NCI-H1105 treated with DMSO at 0.1 percent for 48 hours (cell line): ENCODE measurements around the gene ERF.

Source experiments
- DNase-seq: peaks from one replicate; lab custom pipeline; 2025; lab: John Stamatoyannopoulos, UW

ERF gene

GRCh38 chr19:42253245-42254088, 1.5 kb downstream of the ERF start:
- DNase-seq, result no peak

- DNase-seq, result no peak
Observed at GRCh38 chr19:42252365-42253244, 2.3 kb downstream of the ERF start.

- DNase-seq, result no peak
Observed at GRCh38 chr19:42251572-42252358, 3.2 kb downstream of the ERF start.

GRCh38 chr19:42250666-42251531, 4.0 kb downstream of the ERF start:
- no peak for DNase-seq

- DNase-seq, result no peak
Observed at GRCh38 chr19:42250183-42250665, 4.7 kb downstream of the ERF start.

- DNase-seq, result no peak
Observed at GRCh38 chr19:42249769-42250168, 5.2 kb downstream of the ERF start.

GRCh38 chr19:42249149-42249750, 5.7 kb downstream of the ERF start:
- no peak for DNase-seq

GRCh38 chr19:42248270-42249148, 6.4 kb downstream of the ERF start:
- no peak for DNase-seq

- DNase-seq, result no peak
Observed at GRCh38 chr19:42247640-42248199, 7.2 kb downstream of the ERF start.

- DNase-seq, result no peak
Observed at GRCh38 chr19:42246922-42247639, 7.8 kb downstream of the ERF start.

GRCh38 chr19:42246143-42246921, 8.6 kb downstream of the ERF start:
- no peak for DNase-seq

GRCh38 chr19:42245231-42245630, 9.7 kb downstream of the ERF start:
- DNase-seq, result no peak

- DNase-seq, result peak; percentile 96
Observed at GRCh38 chr19:42244347-42245220, 10.3 kb downstream of the ERF start.

GRCh38 chr19:42242512-42243409, 12.2 kb downstream of the ERF start, which contains the start of gene GSK3A:
Gene GSK3A (minus strand): TSS chr19:42242602. CDS start chr19:42242465, 137 bp downstream.
- peak; percentile 100 for DNase-seq

GRCh38 chr19:42242069-42242511, 12.8 kb downstream of the ERF start:
- no peak for DNase-seq

- DNase-seq, result no peak
Observed at GRCh38 chr19:42241279-42241678, 13.6 kb downstream of the ERF start.
